ENCODE data around the gene SERP2.

- no peak for TF ChIP-seq CTCF (IDR thresholded peaks at IDR 0.05)
- TF ChIP-seq POLR2A (IDR thresholded peaks at IDR 0.05; ENCODE audit: low read depth): no peak
- no peak for TF ChIP-seq POLR2AphosphoS5 (IDR thresholded peaks at IDR 0.05)
These were observed 27.1 kb downstream of the SERP2 start for GRCh38 chr13:44400736-44401135.

All from esophagus muscularis mucosa (tissue), 3 donors.